ENCODE results near the gene RFESD.

The RFESD gene

GRCh38 chr5:95655575-95655974, 9.0 kb downstream of the RFESD start:
- no peaks in the 10 kb centered on the region for H4K20me1 ChIP-seq
- no peaks in the 10 kb centered on the region for H3K36me3 ChIP-seq
- H3K9ac ChIP-seq, result no peak overlapping the region
- H3K4me2 ChIP-seq, result peak overlapping the region; percentile 50
- H3K4me1 ChIP-seq, result peaks cover 16% of the 10 kb centered on the region
- H3K27ac ChIP-seq, result peak overlapping the region; percentile 59
- H3K4me3 ChIP-seq, result no peak overlapping the region
- H3K9me3 ChIP-seq, result no peaks in the 10 kb centered on the region
- TF ChIP-seq Cebpa-rat (IDR thresholded peaks at IDR 0.05), result no peak
- H3K27me3 ChIP-seq, result no peaks in the 10 kb centered on the region

GRCh38 chr5:95660060-95660459, 13.5 kb downstream of the RFESD start:
- no peaks in the 10 kb centered on the region for H3K36me3 ChIP-seq
- H3K9ac ChIP-seq, result no peak overlapping the region
- no peak overlapping the region for H3K27ac ChIP-seq
- H3K9me3 ChIP-seq, result no peaks in the 10 kb centered on the region
- H3K4me2 ChIP-seq, result no peak overlapping the region
- no peaks in the 10 kb centered on the region for H3K27me3 ChIP-seq
- peaks cover 12% of the 10 kb centered on the region for H3K4me1 ChIP-seq
- H4K20me1 ChIP-seq, result no peaks in the 10 kb centered on the region
- no peak for TF ChIP-seq Cebpa-rat (IDR thresholded peaks at IDR 0.05)
- no peak overlapping the region for H3K4me3 ChIP-seq

GRCh38 chr5:95662946-95663345, 16.4 kb downstream of the RFESD start:
- no peak overlapping the region for H3K4me2 ChIP-seq
- no peak overlapping the region for H3K9ac ChIP-seq
- no peak overlapping the region for H3K4me3 ChIP-seq
- H4K20me1 ChIP-seq, result no peaks in the 10 kb centered on the region
- no peaks in the 10 kb centered on the region for H3K36me3 ChIP-seq
- no peaks in the 10 kb centered on the region for H3K9me3 ChIP-seq
- H3K4me1 ChIP-seq, result no peaks in the 10 kb centered on the region
- no peaks in the 10 kb centered on the region for H3K27me3 ChIP-seq
- no peak overlapping the region for H3K27ac ChIP-seq
- TF ChIP-seq Cebpa-rat (IDR thresholded peaks at IDR 0.05), result no peak

GRCh38 chr5:95664204-95664786, 17.7 kb downstream of the RFESD start:
- Histone ChIP-seq H3K9ac (no peak overlapping the region), H3K4me3 (no peak overlapping the region), H3K27me3 (no peaks in the 10 kb centered on the region), H3K4me1 (no peaks in the 10 kb centered on the region), H4K20me1 (no peaks in the 10 kb centered on the region), H3K4me2 (no peak overlapping the region), H3K9me3 (no peaks in the 10 kb centered on the region), H3K36me3 (no peaks in the 10 kb centered on the region), H3K27ac (no peak overlapping the region)
- no peak for TF ChIP-seq Cebpa-rat (IDR thresholded peaks at IDR 0.05)

GRCh38 chr5:95667061-95667618, 20.6 kb downstream of the RFESD start:
- no peak for TF ChIP-seq Cebpa-rat (IDR thresholded peaks at IDR 0.05)
- Histone ChIP-seq H3K27ac (no peak overlapping the region), H3K4me1 (peaks cover 3% of the 10 kb centered on the region; the same call in 1 of the 2 replicates), H3K9ac (no peak overlapping the region), H4K20me1 (no peaks in the 10 kb centered on the region), H3K27me3 (no peaks in the 10 kb centered on the region), H3K4me2 (no peak overlapping the region), H3K4me3 (no peak overlapping the region), H3K36me3 (no peaks in the 10 kb centered on the region), H3K9me3 (no peaks in the 10 kb centered on the region)

GRCh38 chr5:95667678-95668077, 21.1 kb downstream of the RFESD start:
- no peak overlapping the region for H3K27ac ChIP-seq
- no peak overlapping the region for H3K9ac ChIP-seq
- H3K9me3 ChIP-seq, result no peaks in the 10 kb centered on the region
- H3K4me3 ChIP-seq, result no peak overlapping the region
- H3K4me1 ChIP-seq, result peaks cover 4% of the 10 kb centered on the region; the same call in 1 of the 2 replicates
- H3K27me3 ChIP-seq, result no peaks in the 10 kb centered on the region
- H4K20me1 ChIP-seq, result no peaks in the 10 kb centered on the region
- H3K4me2 ChIP-seq, result no peak overlapping the region
- no peaks in the 10 kb centered on the region for H3K36me3 ChIP-seq
- no peak for TF ChIP-seq Cebpa-rat (IDR thresholded peaks at IDR 0.05)

GRCh38 chr5:95668216-95668615, 21.6 kb downstream of the RFESD start:
- Histone ChIP-seq H3K4me1 (peaks cover 4% of the 10 kb centered on the region; the same call in 1 of the 2 replicates), H4K20me1 (no peaks in the 10 kb centered on the region), H3K36me3 (no peaks in the 10 kb centered on the region), H3K9ac (no peak overlapping the region), H3K27me3 (no peaks in the 10 kb centered on the region), H3K27ac (no peak overlapping the region), H3K4me3 (no peak overlapping the region), H3K4me2 (no peak overlapping the region), H3K9me3 (no peaks in the 10 kb centered on the region)
- TF ChIP-seq Cebpa-rat (IDR thresholded peaks at IDR 0.05), result no peak

GRCh38 chr5:95668728-95669127, 22.2 kb downstream of the RFESD start:
- no peaks in the 10 kb centered on the region for H3K9me3 ChIP-seq
- H3K9ac ChIP-seq, result no peak overlapping the region
- no peak for TF ChIP-seq Cebpa-rat (IDR thresholded peaks at IDR 0.05)
- H3K4me3 ChIP-seq, result no peak overlapping the region
- H3K4me1 ChIP-seq, result peaks cover 4% of the 10 kb centered on the region; the same call in 1 of the 2 replicates
- no peak overlapping the region for H3K4me2 ChIP-seq
- H3K27ac ChIP-seq, result no peak overlapping the region
- H3K27me3 ChIP-seq, result no peaks in the 10 kb centered on the region
- no peaks in the 10 kb centered on the region for H3K36me3 ChIP-seq
- H4K20me1 ChIP-seq, result no peaks in the 10 kb centered on the region

- Histone ChIP-seq H3K4me1 (peaks cover 4% of the 10 kb centered on the region; the same call in 1 of the 2 replicates), H3K9me3 (no peaks in the 10 kb centered on the region), H3K4me2 (no peak overlapping the region), H4K20me1 (no peaks in the 10 kb centered on the region), H3K9ac (no peak overlapping the region), H3K36me3 (no peaks in the 10 kb centered on the region), H3K4me3 (no peak overlapping the region), H3K27me3 (no peaks in the 10 kb centered on the region), H3K27ac (no peak overlapping the region)
- TF ChIP-seq Cebpa-rat (IDR thresholded peaks at IDR 0.05), result no peak
These were observed 23.0 kb downstream of the RFESD start for GRCh38 chr5:95669540-95669939.

- H3K4me2 ChIP-seq, result no peak overlapping the region
- H3K9me3 ChIP-seq, result no peaks in the 10 kb centered on the region
- no peaks in the 10 kb centered on the region for H4K20me1 ChIP-seq
- H3K4me3 ChIP-seq, result no peak overlapping the region
- peaks cover 4% of the 10 kb centered on the region; the same call in 1 of the 2 replicates for H3K4me1 ChIP-seq
- no peak overlapping the region for H3K9ac ChIP-seq
- H3K27me3 ChIP-seq, result no peaks in the 10 kb centered on the region
- H3K27ac ChIP-seq, result no peak overlapping the region
- H3K36me3 ChIP-seq, result no peaks in the 10 kb centered on the region
- no peak for TF ChIP-seq Cebpa-rat (IDR thresholded peaks at IDR 0.05)
These were observed 23.4 kb downstream of the RFESD start for GRCh38 chr5:95669985-95670384.
